Lower lobe of right lung (tissue), 2 donors: ENCODE data around the gene PEPD. TPM values are rescaled to one million over a fixed set of nuclear protein-coding genes. Genes with fewer than 3 reads are reported as not detected.

Experiments
- ATAC-seq, 2 donors: fragments of 200-7000 bp; cut with Tn5 transposase; one replicate each; pipeline ENCODE4 v1.9.1; 2020 to 2022; ENCODE audit warnings: mild to moderate bottlenecking in 2 of 2, moderate library complexity in 2 of 2
- DNase-seq: peaks from one replicate; pipeline ENCODE4 v3.0.0-alpha.2; 2020
- H3K27ac ChIP-seq: fragments of 200-600 bp; one replicate; pipeline ENCODE4 v1.8.0; 2022
- H3K27me3 ChIP-seq: fragments of 200-600 bp; one replicate; pipeline ENCODE4 v1.8.0; 2022; ENCODE audit warnings: low read depth
- H3K36me3 ChIP-seq: fragments of 200-600 bp; one replicate; pipeline ENCODE4 v1.8.0; 2022; ENCODE audit warnings: mild to moderate bottlenecking
- H3K4me1 ChIP-seq: fragments of 200-600 bp; one replicate; pipeline ENCODE4 v1.8.0; 2022
- H3K4me3 ChIP-seq: fragments of 200-600 bp; one replicate; pipeline ENCODE4 v1.8.0; 2022; ENCODE audit warnings: mild to moderate bottlenecking
- H3K9me3 ChIP-seq: fragments of 200-600 bp; one replicate; pipeline ENCODE4 v1.8.0; 2022
- CTCF ChIP-seq: fragments of 200-600 bp; IDR thresholded peaks from one replicate; pipeline ENCODE4 v1.8.0; 2022; ENCODE audit warnings: antibody characterized with exemption, mild to moderate bottlenecking
- intact Hi-C: fragments of 100-400 bp; cut with DNase I; formaldehyde crosslinking; loops from one replicate; pipeline ENCODE4 v1.11.0; 2022
- total RNA-seq: library from RNA; stranded (reverse); fragmentation: NEBNext Ultra II Directional; extraction: Animal tissue kit (Norgen Biotek cat#: 25700); gene quantifications from one replicate; pipeline ENCODE4 v1.2.1, GENCODE V29; 2021
- donor health status: DM: no; HTN: yes; CAD: no; lungs with severe emphysema.

Gene PEPD
- total RNA-seq, 1 donor from 2014 or later, result 94.0 TPM

DNA sequence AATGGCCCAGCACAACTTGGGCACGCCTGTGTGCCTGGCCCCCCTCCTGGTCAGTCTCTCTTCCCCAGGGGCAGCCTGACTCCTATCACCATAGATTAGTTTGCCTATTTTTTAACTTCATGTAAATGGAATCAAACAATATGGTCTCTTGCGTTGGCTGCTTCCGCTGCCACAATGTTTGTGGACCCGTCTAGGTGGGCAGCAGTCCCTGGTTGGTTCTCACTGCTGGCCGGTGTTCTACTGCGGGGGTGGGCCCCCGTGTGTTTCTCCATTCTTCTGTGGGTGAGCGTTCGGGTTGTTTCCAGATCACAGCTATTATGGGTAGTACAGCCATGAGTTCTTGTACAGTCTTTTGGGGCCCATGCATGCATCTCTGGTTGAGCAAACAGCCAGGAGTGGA is 100.8 kb downstream of the PEPD start:
- Histone ChIP-seq H3K27me3 (no peaks in the 10 kb centered on the region), H3K36me3 (no peaks in the 10 kb centered on the region), H3K27ac (no peak overlapping the region), H3K9me3 (no peaks in the 10 kb centered on the region), H3K4me3 (no peak overlapping the region), H3K4me1 (no peaks in the 10 kb centered on the region)
- ATAC-seq (no peak), DNase-seq (no peak)
- TF ChIP-seq CTCF, result no peak
- intact Hi-C loops, result no loop called here

GRCh38 chr19:33419788-33420130 is 101.8 kb downstream of the PEPD start:
- no peaks in the 10 kb centered on the region for H3K27me3 ChIP-seq
- intact Hi-C loops, result no loop called here
- no peaks in the 10 kb centered on the region for H3K4me1 ChIP-seq
- DNase-seq, result no peak
- no peaks in the 10 kb centered on the region for H3K9me3 ChIP-seq
- no peaks in the 10 kb centered on the region for H3K36me3 ChIP-seq
- H3K4me3 ChIP-seq, result no peak overlapping the region
- ATAC-seq, result no peak
- H3K27ac ChIP-seq, result no peak overlapping the region
- TF ChIP-seq CTCF, result no peak

GRCh38 chr19:33418871-33419787 is 102.5 kb downstream of the PEPD start:
- Histone ChIP-seq H3K4me1 (no peaks in the 10 kb centered on the region), H3K4me3 (no peak overlapping the region), H3K27ac (no peak overlapping the region), H3K27me3 (no peaks in the 10 kb centered on the region), H3K36me3 (no peaks in the 10 kb centered on the region), H3K9me3 (no peaks in the 10 kb centered on the region)
- no peak for TF ChIP-seq CTCF
- ATAC-seq (no peak), DNase-seq (no peak)
- intact Hi-C loops, result no loop called here

DNA sequence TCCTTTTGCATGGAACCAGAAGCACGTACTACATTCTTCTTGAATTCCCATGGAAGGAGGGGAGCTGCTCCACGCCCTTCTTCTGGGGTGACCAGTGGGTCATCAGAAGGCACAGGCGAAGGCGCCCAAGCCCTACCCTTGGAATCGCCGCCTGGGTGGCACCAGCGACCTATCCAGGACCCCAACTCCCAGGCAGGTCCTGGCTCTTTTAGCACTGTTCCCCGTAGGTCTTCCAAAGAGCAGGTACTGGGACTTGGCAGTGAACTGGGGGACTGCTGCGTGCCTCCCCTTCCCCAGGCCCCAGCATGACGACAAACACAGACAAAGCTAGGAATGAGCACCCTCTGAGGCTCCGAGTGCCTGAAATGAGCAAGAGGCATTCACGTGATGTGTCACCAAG is 103.1 kb downstream of the PEPD start:
- TF ChIP-seq CTCF, result no peak
- ATAC-seq (no peak), DNase-seq (no peak)
- no peak overlapping the region for H3K4me3 ChIP-seq
- intact Hi-C loops, result no loop called here
- no peaks in the 10 kb centered on the region for H3K9me3 ChIP-seq
- no peaks in the 10 kb centered on the region for H3K36me3 ChIP-seq
- no peak overlapping the region for H3K27ac ChIP-seq
- H3K4me1 ChIP-seq, result no peaks in the 10 kb centered on the region
- no peaks in the 10 kb centered on the region for H3K27me3 ChIP-seq

DNA sequence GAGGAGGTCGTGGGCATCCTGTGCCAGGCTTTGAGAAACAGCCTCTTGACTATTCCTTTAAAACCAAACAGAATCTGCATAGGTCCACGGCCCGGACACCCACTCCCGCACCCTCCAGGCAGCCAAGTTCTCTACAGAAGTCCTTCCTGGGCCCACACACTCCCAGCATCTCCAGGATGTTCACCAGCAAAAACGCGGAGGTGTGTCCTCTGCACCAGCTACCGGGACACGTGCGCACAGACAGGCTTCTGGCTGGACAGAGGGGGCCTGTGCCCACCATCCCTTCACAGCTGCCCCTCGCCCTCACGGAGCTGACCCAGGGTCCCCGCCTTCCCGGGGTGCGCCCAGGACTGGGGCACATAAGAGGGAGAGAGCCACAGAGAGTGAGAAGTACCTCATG is 103.8 kb downstream of the PEPD start:
- intact Hi-C loops, result no loop called here
- ATAC-seq (no peak), DNase-seq (no peak)
- no peak overlapping the region for H3K27ac ChIP-seq
- no peaks in the 10 kb centered on the region for H3K9me3 ChIP-seq
- no peaks in the 10 kb centered on the region for H3K4me1 ChIP-seq
- no peaks in the 10 kb centered on the region for H3K27me3 ChIP-seq
- H3K36me3 ChIP-seq, result no peaks in the 10 kb centered on the region
- no peak for TF ChIP-seq CTCF
- no peak overlapping the region for H3K4me3 ChIP-seq
